ENCODE data around the gene ANO6. TPM values are rescaled to one million over a fixed set of nuclear protein-coding genes. Genes with fewer than 3 reads are reported as not detected.

Gene ANO6
- total and polyA plus RNA-seq, 4 donors: 8.7 to 102 (median 40.5) TPM

- no peak overlapping the region for H3K27ac ChIP-seq (ENCODE audit: low read depth in 1 of 2, low read length in 1 of 2)
- DNase-seq (no peak), ATAC-seq (ENCODE audit: insufficient read depth, low FRiP score) (no peak)
- no peaks in the 10 kb centered on the region for H3K4me1 ChIP-seq (ENCODE audit: control insufficient read depth in 5 of 5, insufficient read depth in 5 of 5, low read length in 5 of 5)
- H3K9ac ChIP-seq (ENCODE audit: insufficient read depth in 1 of 2, low read length in 2 of 2): no peak overlapping the region
- no peak overlapping the region for H3K4me3 ChIP-seq
- H3K27me3 ChIP-seq (ENCODE audit: control insufficient read depth in 3 of 3, insufficient read depth in 3 of 3, low read length in 2 of 3): no peaks in the 10 kb centered on the region
- TF ChIP-seq CTCF (IDR thresholded peaks at IDR 0.05; ENCODE audit: control extremely low read depth, extremely low read depth): no peak
- no peaks in the 10 kb centered on the region for H3K9me3 ChIP-seq (ENCODE audit: control insufficient read depth in 4 of 4, insufficient read depth in 3 of 4, low read length in 3 of 4)
- H3K36me3 ChIP-seq (ENCODE audit: control insufficient read depth in 4 of 4, insufficient read depth in 4 of 4, low read length in 4 of 4): no peaks in the 10 kb centered on the region
- 97% methylated on average over 2 of the region's 2 CpGs for WGBS, 2 donors
These were observed 6.1 kb upstream of the ANO6 start for GRCh38 chr12:45209784-45210183.

DNA sequence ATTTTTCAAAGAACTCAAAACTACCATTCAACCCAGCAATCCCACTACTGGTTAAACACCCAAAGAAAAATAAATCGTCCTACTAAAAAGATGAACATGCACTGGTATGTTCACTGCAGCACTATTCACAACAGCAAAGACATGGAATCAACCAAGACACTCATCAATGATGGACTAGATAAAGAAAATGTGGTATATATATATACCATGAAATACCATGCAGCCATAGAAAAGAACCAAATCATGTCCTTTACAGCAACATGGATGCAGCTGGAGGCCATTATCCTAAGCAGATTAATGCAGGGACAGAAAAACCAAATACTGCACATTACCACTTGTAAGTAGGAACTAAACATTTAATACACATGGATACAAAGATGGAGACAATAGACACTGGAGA, 3.8 kb upstream of the ANO6 start:
- 92 to 95% methylated on average over 1 of the region's 1 CpG for WGBS, 2 donors
- Histone ChIP-seq H3K27me3 (ENCODE audit: control insufficient read depth in 3 of 3, insufficient read depth in 3 of 3, low read length in 2 of 3) (no peaks in the 10 kb centered on the region), H3K36me3 (ENCODE audit: control insufficient read depth in 4 of 4, insufficient read depth in 4 of 4, low read length in 4 of 4) (no peaks in the 10 kb centered on the region), H3K9me3 (ENCODE audit: control insufficient read depth in 4 of 4, insufficient read depth in 3 of 4, low read length in 3 of 4) (no peaks in the 10 kb centered on the region), H3K4me1 (ENCODE audit: control insufficient read depth in 5 of 5, insufficient read depth in 5 of 5, low read length in 5 of 5) (peaks cover 0 to under 1% (median 0%) of the 10 kb centered on the region in 5 donors), H3K27ac (ENCODE audit: low read depth in 1 of 2, low read length in 1 of 2) (no peak overlapping the region), H3K9ac (ENCODE audit: insufficient read depth in 1 of 2, low read length in 2 of 2) (no peak overlapping the region), H3K4me3 (no peak overlapping the region)
- no peak for TF ChIP-seq CTCF (IDR thresholded peaks at IDR 0.05; ENCODE audit: control extremely low read depth, extremely low read depth)
- no peak for DNase-seq
- no peak for ATAC-seq (ENCODE audit: insufficient read depth, low FRiP score)

- H3K4me3 ChIP-seq: no peak overlapping the region
- H3K27me3 ChIP-seq (ENCODE audit: control insufficient read depth in 3 of 3, insufficient read depth in 3 of 3, low read length in 2 of 3): no peaks in the 10 kb centered on the region
- H3K27ac ChIP-seq (ENCODE audit: low read depth in 1 of 2, low read length in 1 of 2): no peak overlapping the region
- no peak overlapping the region for H3K9ac ChIP-seq (ENCODE audit: insufficient read depth in 1 of 2, low read length in 2 of 2)
- 97 to 100% methylated on average over 1 of the region's 1 CpG for WGBS, 2 donors
- TF ChIP-seq CTCF (IDR thresholded peaks at IDR 0.05; ENCODE audit: control extremely low read depth, extremely low read depth): no peak
- H3K36me3 ChIP-seq (ENCODE audit: control insufficient read depth in 4 of 4, insufficient read depth in 4 of 4, low read length in 4 of 4): no peaks in the 10 kb centered on the region
- peaks cover 0 to 7% (median 1%) of the 10 kb centered on the region in 5 donors for H3K4me1 ChIP-seq (ENCODE audit: control insufficient read depth in 5 of 5, insufficient read depth in 5 of 5, low read length in 5 of 5)
- H3K9me3 ChIP-seq (ENCODE audit: control insufficient read depth in 4 of 4, insufficient read depth in 3 of 4, low read length in 3 of 4): no peaks in the 10 kb centered on the region
- DNase-seq (no peak), ATAC-seq (ENCODE audit: insufficient read depth, low FRiP score) (no peak)
These were observed 2.8 kb upstream of the ANO6 start for GRCh38 chr12:45213107-45213506.

- H3K27me3 ChIP-seq (ENCODE audit: control insufficient read depth in 3 of 3, insufficient read depth in 3 of 3, low read length in 2 of 3): no peaks in the 10 kb centered on the region
- no peak for TF ChIP-seq CTCF (IDR thresholded peaks at IDR 0.05; ENCODE audit: control extremely low read depth, extremely low read depth)
- DNase-seq (no peak), ATAC-seq (ENCODE audit: insufficient read depth, low FRiP score) (no peak)
- no peaks in the 10 kb centered on the region for H3K9me3 ChIP-seq (ENCODE audit: control insufficient read depth in 4 of 4, insufficient read depth in 3 of 4, low read length in 3 of 4)
- H3K4me1 ChIP-seq (ENCODE audit: control insufficient read depth in 5 of 5, insufficient read depth in 5 of 5, low read length in 5 of 5): peaks cover 2 to 16% (median 4%) of the 10 kb centered on the region in 5 donors
- H3K4me3 ChIP-seq: no peak overlapping the region
- no peaks in the 10 kb centered on the region for H3K36me3 ChIP-seq (ENCODE audit: control insufficient read depth in 4 of 4, insufficient read depth in 4 of 4, low read length in 4 of 4)
- no peak overlapping the region for H3K27ac ChIP-seq (ENCODE audit: low read depth in 1 of 2, low read length in 1 of 2)
- H3K9ac ChIP-seq (ENCODE audit: insufficient read depth in 1 of 2, low read length in 2 of 2): no peak overlapping the region
These were observed 1.8 kb upstream of the ANO6 start for GRCh38 chr12:45214071-45214470.
